Endothelial cell of umbilical vein (primary cell): ENCODE measurements around the gene CACNA1C.

Source experiments
- CTCF ChIP-seq, 2 donors: IDR thresholded peaks; 1 replicate in 1 of 2; 2 replicates in 1 of 2; pipeline ENCODE4 v1.5.1; 2011; ENCODE audit warnings: low read length in 2 of 2, mild to moderate bottlenecking in 2 of 2, moderate library complexity in 2 of 2, control low read depth in 1 of 2, inconsistent platforms in 1 of 2, low read depth in 1 of 2; ENCODE audit not compliant: insufficient read depth in 1 of 2; ENCODE audit errors: extremely low read depth in 1 of 2
- EZH2 ChIP-seq: IDR thresholded peaks from 2 replicates; pipeline ENCODE4 v1.6.1; 2012; ENCODE audit warnings: borderline replicate concordance, low read depth, mild to moderate bottlenecking, moderate library complexity, low read length, inconsistent platforms; ENCODE audit not compliant: severe bottlenecking
- POLR2AphosphoS5 ChIP-seq: IDR thresholded peaks from 2 replicates; pipeline ENCODE4 v1.6.1; 2012; ENCODE audit warnings: low read depth, mild to moderate bottlenecking, control low read depth, low read length, moderate library complexity; ENCODE audit not compliant: insufficient read depth

- TF ChIP-seq POLR2AphosphoS5 = no peak
- no peak for TF ChIP-seq CTCF (IDR thresholded peaks at IDR 0.05; ENCODE audit: extremely low read depth in 1 of 2, insufficient read depth in 1 of 2, low read depth in 1 of 2, low read length in 2 of 2)
- TF ChIP-seq EZH2 = no peak
Measured at GRCh38 chr12:2372735-2373134, 319.9 kb downstream of the CACNA1C start.
